Right lobe of liver (tissue), 4 donors: Measurements from ENCODE around the gene MRPL12.

Source experiments
- POLR2A ChIP-seq: fragments of 450-650 bp; IDR thresholded peaks from one replicate; pipeline ENCODE4 v1.6.1; 2017; ENCODE audit warnings: antibody characterized with exemption, mild to moderate bottlenecking
- TF ChIP-seq, protein P1 (sequence below), 4 donors: fragments of 200-600 bp in 3 of 4; fragments of 450-650 bp in 1 of 4; IDR thresholded peaks; one replicate each; pipeline versions ENCODE4 v1.5.1 to v1.8.0; 2016 to 2022; ENCODE audit warnings: antibody characterized with exemption in 4 of 4, mild to moderate bottlenecking in 2 of 4
- donor health status: DM: no; HTN: no; CAD: no.
- donor health status: DM: no; HTN: no; CAD: no.
- donor health status: DM: no; HTN: yes; CAD: no.

DNA sequence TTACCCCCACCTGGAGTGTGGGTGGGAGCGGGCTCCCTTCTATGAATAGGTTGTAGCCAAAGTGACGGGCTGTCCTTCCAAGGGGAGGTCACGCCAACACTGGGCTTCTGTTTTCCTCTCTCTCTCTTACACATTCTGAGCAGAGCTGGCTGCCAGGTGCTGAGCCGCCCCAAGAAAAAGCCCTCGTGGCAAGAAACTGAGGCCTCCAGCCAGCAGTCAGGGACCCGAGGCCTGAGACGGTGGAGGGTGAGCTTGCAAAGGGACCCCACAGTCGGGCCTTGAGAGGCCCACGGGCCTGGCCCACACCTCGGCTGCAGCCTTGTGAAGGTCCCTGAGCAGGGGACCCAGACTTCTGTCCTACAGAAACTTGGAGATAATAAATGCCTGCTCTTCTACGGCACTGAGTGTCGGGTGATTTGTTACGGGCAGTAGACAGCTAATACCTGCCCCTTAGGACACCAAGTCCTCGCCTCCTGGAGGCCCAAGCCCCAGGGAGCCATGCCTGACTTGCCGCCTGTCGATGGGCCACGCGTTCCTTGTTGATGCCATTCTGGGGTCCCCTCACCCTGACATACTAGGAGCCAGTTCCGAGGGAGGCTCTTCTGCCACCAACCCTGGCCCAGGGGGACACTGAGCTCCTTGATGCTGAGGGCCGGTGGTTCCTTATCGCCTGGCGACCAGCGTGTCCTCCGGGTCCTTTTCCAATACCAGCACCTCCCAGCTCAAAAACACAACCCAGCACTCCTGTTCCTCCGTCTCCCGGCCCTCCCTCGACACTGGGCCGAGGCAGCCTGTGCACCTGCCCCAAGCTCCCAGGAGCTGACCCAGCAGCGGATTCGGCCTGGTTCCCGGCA, 35.0 kb downstream of the MRPL12 start:
- TF ChIP-seq POLR2A = no peak
- TF ChIP-seq, protein P1, sequence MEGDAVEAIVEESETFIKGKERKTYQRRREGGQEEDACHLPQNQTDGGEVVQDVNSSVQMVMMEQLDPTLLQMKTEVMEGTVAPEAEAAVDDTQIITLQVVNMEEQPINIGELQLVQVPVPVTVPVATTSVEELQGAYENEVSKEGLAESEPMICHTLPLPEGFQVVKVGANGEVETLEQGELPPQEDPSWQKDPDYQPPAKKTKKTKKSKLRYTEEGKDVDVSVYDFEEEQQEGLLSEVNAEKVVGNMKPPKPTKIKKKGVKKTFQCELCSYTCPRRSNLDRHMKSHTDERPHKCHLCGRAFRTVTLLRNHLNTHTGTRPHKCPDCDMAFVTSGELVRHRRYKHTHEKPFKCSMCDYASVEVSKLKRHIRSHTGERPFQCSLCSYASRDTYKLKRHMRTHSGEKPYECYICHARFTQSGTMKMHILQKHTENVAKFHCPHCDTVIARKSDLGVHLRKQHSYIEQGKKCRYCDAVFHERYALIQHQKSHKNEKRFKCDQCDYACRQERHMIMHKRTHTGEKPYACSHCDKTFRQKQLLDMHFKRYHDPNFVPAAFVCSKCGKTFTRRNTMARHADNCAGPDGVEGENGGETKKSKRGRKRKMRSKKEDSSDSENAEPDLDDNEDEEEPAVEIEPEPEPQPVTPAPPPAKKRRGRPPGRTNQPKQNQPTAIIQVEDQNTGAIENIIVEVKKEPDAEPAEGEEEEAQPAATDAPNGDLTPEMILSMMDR (IDR thresholded peaks at IDR 0.05) = no peak
